GM18517 (cell line): ENCODE measurements around the gene DAO.
"Not testable (repeated sequence)": the region's sequence is repeated elsewhere in the genome, so short reads cannot be mapped to it uniquely, and the experiment has no call there.

ENCODE experiments used
- ATAC-seq: cut with Tn5 transposase; IDR thresholded peaks from one replicate; pipeline ENCODE4 v1.9.1; 2021; ENCODE audit warnings: mild to moderate bottlenecking, moderate library complexity; ENCODE audit not compliant: unreplicated experiment

DAO gene

DNA sequence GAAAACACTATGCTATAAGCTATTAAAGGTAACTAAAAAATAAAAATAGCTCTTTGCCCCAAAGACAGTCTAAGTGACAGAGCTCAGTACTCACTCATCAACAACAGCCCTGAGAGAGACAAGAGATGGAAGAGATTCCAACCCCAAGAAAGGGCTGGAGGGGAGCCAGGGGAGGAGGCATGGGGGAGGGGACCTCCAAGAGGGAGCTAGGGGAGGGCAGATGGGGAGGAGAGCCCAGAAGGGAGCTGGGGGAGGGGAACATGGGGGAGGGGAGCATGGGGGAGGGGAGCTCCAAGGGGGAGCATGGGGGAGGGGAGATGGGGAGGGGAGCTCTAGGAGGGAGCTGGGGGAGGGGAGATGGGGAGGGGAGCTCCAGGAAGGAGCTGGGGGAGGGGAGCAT, 30.2 kb upstream of the DAO start:
- no peak for ATAC-seq

DNA sequence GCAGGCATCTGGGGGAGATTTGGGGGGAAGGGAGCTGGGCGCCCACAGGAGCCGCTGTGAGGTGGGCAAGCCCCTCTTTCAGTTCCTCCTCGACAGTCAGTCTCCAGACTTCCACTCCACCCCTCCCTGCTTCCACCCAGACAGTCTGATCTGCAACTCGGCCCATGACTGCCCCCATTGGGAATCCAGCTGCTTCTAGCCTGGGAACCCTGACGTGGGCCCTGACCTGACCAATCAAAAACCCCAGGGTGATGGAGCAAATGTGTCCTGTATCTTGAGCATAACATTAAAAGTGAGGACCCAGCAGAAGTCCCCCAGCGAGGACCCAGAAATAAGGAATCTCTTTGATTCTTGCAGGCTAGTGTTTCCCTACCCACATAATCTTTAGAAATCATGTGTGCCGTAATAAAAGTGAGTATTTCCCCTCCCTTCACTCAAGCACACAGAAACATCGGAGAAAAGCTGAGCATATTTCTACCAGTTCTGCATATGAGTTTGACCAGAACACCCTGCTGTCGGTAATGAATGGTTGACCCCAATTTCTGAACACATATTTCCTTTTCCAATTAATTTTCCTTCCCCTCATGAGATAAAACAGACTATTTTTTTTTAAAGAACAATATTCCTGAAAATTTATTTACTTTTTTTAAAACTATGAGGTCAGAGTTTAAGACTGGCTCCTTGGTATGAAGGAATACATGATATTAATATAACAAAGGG, 28.9 kb upstream of the DAO start:
- ATAC-seq, result peak; percentile 53

DNA sequence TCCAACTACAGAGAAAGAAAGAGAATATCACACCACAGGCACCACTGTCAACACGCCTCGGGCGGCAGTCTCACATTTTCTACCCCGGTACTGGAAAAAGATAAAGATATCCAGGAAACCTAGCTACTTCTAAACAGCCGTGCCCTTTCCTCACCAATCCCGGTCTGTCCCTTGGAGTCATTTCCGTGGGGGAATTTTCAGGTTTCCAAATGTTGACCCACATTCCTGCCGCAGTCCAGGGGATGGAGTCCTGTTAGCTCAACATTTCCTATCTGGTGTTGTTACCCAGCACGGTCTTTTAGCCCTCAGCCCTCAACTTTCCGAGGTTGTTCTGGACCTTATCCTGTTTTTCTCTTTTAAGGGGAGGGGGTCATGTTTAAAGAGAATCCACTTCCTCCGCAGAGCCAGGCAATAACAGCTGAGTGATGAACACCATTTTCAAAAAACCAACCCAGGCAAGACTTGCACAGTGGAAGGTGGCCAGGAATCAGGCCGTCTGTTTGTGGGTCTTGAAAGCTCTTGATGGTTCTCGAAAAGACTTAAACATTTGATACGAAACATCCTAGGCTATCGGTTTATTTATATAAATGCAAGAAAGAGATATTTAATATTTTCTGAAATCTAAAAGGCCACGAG, 27.1 kb upstream of the DAO start:
- ATAC-seq, result no peak

DNA sequence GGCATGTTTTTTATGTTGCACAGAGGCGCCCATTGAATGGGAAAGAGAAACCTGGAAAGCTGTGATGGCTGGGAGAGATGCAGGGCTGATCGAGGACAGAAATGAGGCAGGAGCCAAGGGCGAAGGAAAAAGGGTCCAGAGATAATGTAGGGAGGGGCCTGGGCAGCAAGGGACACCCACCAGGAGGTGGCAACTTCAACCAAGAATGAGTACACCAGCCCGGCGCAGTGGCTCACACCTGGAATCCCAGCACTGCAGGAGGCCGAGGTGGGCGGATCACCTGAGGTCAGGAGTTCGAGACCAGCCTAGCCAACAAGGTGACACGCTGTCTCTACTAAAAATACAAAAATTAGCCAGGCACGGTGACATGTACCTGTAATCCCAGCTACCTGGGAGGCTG, 26.5 kb upstream of the DAO start:
- no peak for ATAC-seq

DNA sequence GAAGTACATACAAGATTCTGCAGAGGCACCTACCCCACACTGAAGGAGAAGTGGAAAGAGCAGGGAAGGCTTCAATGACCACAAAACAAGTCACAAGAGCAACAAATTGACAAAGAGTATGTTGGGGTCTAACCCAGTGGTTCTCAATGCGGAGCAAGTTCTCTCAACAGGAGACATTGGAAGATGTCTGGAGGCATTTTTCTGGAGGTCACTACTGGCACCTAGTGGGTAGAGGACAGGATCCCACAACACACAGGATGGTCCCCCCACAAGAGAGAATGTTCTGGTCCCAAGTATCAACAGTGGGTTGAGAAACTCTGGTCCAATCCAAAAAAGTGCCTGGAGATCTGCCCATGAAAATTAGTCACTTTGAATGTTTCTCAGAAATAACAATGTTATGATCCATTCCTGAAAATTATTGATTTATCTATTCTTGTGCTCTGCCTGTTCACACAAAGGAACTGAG, 25.9 kb upstream of the DAO start:
- ATAC-seq, result no peak

DNA sequence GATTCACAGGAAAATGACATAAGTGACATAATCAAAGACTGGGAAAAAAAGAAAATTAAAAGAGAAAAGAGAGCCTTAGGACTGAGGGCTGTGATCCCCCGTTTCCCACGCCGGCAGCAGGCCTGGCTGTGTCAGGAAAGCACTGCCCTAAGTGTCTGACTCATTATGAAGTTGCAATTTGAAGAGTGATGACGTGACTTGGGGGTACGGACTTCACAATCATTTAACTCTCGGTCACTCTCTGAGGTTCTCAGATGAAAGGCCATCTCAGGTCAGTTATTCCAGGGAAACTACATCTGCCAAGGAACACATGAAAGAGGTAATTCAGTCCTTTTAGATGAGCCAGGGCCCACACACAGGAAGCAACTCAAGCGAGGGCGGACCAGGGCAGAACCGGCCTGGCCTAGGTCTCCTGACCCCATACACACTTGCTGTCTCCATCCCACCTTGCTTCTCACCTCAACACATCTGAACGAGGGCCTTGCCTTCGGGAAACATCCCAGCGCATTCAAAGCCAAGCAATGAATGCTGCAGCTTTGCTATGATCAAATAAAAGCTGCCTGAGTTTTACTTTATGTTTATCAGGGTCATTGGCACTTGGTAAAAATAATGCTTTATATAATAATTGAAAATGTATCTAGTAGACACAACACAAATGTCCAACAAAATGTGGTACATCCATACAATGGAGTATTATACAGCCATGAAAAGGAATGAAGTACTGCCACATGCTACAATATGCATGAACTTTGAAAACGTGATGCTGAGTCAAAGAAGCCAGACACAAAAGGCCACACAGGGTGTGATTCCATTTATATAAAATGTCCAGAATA, 25.2 kb upstream of the DAO start:
- ATAC-seq, result no peak

DNA sequence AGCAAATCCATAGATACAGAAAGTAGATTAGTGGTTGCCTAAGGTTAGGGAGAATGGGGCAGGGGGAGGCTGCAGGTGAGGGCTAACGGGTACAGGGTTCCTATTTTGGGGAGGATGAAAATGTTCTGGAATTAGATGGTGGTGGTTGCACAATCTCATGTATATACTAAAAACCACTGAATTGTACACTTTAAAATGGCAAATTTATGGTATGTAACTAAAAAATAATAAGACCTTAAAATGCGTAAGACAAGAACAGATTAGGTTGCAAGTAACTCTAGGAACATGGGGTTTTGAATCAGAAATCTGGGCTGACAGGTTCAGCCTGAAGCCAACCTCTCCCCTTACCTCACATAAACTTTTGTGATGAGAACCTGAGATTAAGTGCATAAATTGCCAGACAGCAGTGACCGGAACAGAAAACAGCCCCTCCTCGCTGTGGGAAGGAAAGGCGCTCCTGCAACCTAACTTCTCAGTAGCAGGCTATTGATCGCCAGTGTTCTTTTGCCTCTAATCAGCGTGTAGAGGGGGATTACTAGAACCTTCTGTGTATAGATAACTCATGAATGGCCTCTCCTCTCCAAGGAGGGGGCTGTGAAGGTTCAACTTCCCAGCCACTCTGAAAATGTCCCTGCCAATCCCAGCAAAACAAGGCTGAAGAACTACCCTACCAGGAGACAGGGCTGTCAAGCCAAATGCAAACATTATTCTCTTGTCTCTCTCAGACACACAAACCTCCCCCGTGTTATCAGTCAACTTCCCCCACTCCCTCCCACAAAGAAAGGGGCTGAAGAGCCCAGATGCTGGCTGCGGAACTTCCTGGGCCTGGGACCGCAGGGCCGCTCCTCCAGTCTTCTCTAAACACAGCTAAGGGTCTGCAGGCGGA, 24.4 kb upstream of the DAO start:
- no peak for ATAC-seq

DNA sequence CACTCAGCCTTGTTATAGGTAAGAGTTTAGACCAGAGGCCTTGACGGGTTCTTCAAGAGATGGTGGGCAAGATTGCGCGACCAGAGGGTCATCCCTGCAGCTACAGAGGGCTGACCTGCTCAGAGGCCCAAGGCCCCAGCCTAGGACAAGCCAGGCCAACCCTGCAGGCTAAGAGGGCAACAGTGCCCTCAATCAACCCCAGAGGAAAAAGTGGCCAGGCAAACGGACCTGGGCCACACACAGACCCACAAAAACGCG, 23.8 kb upstream of the DAO start:
- ATAC-seq, result no peak

DNA sequence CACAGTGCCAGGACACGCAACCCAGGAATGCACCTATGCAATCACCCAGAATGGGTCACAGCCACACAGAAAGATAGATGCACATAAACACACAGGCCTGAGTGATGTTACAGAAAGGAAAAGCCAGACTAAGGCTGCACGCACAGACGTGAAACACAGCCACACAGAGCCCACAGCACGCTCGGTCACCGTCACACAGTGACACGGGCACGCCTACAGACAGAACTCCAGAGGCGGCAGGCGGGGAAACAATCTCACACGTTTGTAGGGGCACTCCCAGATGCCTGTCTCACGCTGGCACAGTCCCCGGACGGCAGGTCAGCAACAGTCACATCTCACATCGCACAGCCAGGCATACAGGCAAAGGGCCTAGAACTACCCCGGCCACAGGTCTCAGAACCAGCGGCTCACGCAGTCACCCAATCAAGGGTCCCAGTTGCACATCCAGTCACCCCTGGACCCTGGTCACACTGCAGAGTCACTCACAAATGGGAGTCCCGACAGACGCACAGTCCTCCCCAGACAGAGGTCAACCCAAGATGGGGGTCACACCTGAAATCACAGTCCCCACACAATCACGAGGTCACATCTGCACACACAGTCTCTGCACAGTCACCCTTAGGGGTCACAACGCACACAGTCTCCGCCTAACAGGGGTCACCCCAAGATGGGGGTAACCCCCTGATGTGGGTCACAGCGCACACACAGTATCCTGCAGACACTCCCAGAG, 23.3 kb upstream of the DAO start:
- ATAC-seq, result peak; percentile 35

DNA sequence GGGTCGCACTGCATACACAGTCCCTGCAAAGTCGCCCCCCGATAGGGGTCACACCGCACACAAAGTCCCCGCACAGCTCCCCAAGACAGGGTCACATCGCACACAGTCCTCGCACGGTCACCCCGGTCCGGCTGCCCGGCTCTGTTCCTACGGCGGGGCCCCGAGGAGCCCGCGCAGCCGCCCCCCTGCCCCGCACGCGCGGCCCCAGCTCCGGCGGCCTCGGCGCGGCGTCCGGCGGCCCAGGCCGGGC, 22.8 kb upstream of the DAO start:
- peak; percentile 40 for ATAC-seq

DNA sequence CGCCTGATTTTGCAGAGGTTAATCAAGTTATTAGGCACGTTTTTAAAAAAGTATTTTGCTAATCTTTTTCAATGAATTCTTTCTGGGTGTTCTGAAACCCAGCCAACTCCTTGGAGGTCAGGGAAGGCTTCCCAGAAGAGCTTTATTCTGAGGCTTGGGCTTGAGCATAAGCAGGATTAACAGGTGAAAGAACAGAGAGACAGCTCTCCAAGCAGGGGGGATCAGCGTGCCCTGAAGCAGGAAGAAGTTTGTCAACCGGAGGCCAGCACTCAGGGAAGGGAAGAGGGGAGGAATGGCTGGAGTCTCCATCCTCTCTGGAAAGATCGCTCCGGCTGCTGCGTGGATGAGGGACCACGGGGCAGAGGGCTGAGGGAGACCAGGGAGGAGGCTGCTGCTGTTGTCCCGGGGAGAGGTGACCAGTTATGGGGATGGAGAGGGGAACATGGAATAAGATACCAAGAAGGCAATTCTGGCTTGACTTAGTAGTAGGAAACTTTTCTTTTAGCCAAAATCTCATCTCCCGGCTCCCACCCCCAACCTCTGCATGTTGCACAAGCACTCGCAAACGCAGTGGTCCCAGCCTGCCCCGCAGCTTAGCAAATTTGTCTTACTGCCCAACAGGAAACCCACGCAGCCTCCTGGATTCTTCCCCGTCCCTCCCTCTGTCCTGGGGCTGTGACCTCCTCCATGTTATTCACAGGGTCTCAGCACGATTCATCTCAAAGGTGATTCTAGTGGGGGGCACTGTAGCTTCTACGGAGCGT, 21.4 kb upstream of the DAO start:
- ATAC-seq, result no peak

DNA sequence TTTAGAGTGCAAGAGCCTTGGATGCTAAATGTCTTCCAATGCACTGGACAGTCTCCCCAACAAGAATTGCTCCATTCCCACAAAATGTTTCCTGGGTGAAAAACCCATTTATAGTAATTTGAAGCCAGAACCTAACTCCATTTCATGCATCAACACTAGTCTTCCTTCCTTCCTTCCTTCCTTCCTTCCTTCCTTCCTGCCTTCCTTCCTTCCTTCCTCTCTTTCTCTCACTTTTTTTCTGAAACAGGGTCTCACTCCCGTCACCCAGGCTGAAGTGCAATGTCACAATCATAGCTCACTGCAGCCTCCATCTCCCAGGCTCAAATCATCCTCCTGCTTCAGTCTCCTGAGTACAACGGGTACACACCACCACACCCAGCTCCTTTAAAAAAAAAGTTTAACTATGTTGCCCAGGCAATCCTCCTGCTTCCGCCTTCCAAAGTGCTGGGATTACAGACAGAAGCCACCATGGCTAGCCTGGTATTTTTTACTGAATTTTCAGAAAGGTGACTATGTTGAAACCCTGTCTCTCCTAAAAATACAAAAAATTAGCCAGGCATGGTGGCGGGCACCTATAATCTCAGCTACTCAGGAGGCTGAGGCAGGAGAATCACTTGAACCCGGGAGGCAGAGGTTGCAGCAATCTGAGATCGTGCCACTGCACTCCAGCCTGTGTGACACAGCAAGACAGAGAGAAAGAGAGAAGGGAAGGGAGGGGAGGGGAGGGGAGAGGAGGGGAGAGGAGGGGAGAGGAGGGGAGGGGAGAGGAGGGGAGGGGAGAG, 20.6 kb upstream of the DAO start:
- not testable (repeated sequence) for ATAC-seq

DNA sequence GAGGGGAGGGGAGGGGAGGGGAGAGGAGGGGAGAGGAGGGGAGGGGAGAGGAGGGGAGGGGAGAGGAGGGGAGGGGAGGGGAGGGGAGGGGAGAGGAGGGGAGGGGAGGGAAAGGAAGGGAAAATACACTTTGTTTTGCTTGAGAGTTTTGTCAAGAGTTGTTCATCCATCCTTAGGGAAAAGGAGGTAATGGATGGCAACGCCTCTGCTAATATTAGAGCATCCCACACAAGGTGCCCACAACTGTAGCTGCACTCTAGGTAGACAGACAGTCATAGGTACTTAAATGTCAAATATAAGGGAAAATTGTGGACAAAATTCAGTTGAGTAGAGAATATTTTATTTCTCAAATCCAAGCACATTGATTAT, 20.0 kb upstream of the DAO start:
- ATAC-seq, result no peak

DNA sequence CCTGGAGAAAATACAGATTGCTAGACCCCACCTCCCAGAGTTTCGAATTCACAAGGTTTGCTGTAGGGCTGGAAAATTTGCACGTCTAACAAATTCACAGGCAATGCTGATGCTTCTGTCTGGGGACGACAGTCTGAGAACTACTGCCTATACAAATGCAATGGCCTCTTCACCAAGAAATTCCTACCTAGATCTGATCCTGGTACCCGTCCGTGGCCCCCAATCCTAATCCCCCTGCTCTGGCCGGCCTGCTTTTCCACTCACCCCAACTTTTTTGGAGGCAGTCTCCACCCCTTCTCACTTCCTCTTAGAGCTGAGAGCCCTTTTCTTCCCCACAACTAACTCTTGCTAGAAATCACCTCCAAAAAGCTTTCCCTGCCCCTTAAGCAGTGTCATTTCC, 19.4 kb upstream of the DAO start:
- no peak for ATAC-seq

DNA sequence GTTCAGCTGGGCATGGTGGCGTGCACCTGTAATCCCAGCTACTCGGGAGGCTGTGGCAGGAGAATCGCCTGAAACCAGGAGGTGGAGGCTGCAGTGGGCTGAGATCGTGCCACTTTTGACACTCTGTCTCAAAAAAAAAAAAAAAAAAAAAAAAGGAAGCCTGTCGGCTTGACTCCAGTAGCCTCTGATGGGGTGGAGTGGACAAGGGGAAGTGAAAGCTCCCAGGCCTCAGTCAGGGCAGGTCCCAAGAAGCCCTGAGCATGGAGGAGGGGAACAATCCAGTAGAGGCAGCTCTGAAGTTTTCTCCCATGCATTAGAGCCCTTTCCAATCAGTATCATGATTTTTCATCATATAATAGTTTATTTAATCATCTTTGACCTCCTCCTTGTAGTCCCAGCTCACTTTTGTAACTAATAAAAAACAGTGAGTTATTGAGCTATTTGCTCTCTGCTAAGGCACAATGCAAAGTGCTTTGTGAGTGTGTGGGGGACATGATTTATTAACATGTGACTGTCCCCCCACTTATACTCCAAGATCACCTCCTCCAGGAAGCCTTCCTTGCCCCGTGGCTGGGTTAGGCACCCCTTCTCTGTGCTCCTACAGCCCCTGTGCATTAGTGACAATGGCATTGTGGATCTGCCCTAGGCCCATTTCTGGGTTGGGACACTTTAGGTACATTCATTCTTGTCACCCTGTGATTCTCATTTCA, 17.9 kb upstream of the DAO start:
- no peak for ATAC-seq

DNA sequence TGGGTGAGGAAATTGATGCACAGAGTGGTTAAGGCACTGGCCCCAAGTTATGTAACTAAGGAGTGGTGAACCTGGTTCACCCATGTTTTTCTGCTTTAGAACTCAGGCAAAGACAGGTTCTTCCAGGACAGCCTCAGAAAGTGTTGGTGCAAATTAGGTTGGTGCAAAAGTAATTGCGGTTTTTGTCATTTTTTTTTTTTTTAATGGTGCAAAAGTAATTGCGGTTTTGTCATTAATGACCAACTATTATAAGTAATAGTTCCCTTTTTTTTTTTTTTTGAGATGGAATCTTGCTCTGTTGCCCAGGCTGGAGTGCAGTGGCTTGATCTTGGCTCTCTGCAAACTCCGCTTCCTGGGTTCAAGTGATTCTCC, 17.3 kb upstream of the DAO start:
- ATAC-seq, result no peak

DNA sequence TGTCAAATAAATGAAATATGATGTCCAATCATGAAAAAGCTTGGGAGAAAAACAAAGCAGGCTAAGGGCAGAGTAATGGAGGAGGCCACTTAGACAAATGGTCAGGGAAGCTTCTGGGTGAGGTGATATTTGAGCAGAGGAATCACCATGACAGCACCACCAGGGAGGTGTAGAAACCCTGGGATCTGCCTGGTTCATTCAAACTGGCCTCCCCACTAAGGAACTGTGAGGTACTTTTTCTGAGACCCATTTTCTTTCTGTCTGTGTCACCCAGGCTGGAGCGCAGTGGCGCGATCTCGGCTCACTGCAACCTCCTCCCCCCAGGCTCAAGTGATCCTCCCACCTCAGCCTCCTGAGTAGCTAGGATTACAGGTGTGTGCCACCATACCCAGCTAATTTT, 14.7 kb upstream of the DAO start:
- no peak for ATAC-seq

DNA sequence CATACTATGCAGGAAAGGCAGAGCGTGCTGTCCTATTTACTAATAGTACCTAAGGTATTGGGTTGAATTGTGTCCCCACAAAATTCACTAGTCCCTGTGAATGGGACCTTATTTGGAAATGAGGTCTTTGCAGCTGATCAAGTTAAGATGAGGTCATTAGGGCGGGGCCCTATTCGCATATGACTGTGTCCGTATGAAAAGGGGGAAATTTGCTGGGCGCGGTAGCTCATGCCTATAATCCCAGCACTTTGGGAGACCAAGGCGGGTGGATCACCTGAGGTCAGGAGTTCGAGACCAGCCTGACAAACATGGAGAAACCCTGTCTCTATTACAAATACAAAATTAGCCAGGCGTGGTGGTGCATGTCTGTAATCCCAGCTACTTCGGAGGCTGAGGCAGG, 13.8 kb upstream of the DAO start:
- ATAC-seq, result not testable (repeated sequence)

DNA sequence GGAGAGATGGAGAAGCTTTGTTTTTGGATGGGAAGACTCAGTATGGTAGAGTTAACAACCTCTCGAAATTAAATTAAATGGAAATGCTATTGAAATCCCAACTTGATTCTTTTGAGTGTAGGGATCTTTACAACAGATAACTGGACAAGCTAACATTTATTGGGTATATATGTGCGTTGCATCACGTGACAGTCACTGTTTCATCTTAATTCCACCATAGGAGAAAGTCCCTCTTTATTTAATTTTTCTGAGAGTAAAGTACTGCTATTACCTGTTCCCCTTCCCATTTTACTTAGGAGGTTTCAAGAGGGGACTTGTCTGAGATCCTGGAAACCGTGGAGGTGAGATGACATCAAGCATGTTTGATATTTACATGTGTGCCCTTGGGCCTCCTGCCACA, 11.1 kb upstream of the DAO start:
- ATAC-seq, result no peak
